Trophoblast cell (in vitro differentiated cells and primary cell): ENCODE data around the gene LENEP.

Source experiments
- DNase-seq, 2 donors: peaks; one replicate each; pipeline ENCODE4 v3.0.0-alpha.2; 2016
- H2AFZ ChIP-seq: 2 replicates; pipeline ENCODE4 v1.6.1; 2013; ENCODE audit warnings: low read length, moderate library complexity, mild to moderate bottlenecking; ENCODE audit not compliant: insufficient read depth, poor library complexity
- H2AK5ac ChIP-seq: 2 replicates; pipeline ENCODE4 v1.6.1; 2013; ENCODE audit warnings: mild to moderate bottlenecking, low read length
- H2BK120ac ChIP-seq: 2 replicates; pipeline ENCODE4 v1.6.1; 2013; ENCODE audit warnings: low read length, mild to moderate bottlenecking, moderate library complexity; ENCODE audit not compliant: insufficient read depth, poor library complexity
- H2BK12ac ChIP-seq: 2 replicates; pipeline ENCODE4 v1.6.1; 2013; ENCODE audit warnings: mild to moderate bottlenecking, low read length, moderate library complexity
- H2BK5ac ChIP-seq: 2 replicates; pipeline ENCODE4 v1.6.1; 2013; ENCODE audit warnings: low read length, low read depth, moderate library complexity, mild to moderate bottlenecking; ENCODE audit not compliant: poor library complexity
- H3K14ac ChIP-seq: 2 replicates; pipeline ENCODE4 v1.6.1; 2013; ENCODE audit warnings: mild to moderate bottlenecking, low read length
- H3K18ac ChIP-seq: 2 replicates; pipeline ENCODE4 v1.6.1; 2013; ENCODE audit warnings: mild to moderate bottlenecking, low read length
- H3K23ac ChIP-seq: 2 replicates; pipeline ENCODE4 v1.6.1; 2013; ENCODE audit warnings: low read length
- H3K27ac ChIP-seq: 2 replicates; pipeline ENCODE4 v1.5.1; 2013; ENCODE audit warnings: low read depth, mild to moderate bottlenecking, inconsistent platforms, low read length, moderate library complexity
- H3K27me3 ChIP-seq: 2 replicates; pipeline ENCODE4 v1.6.1; 2013; ENCODE audit warnings: inconsistent platforms, mild to moderate bottlenecking, low read length, moderate library complexity; ENCODE audit not compliant: insufficient read depth
- H3K36me3 ChIP-seq, 2 experiments: 1 replicate in 1 of 2; 2 replicates in 1 of 2; pipeline ENCODE4 v1.6.1; 2013; ENCODE audit warnings: low read length in 2 of 2, mild to moderate bottlenecking in 2 of 2, moderate library complexity in 1 of 2; ENCODE audit not compliant: insufficient read depth in 2 of 2, control insufficient read depth in 1 of 2
- H3K4ac ChIP-seq: 2 replicates; pipeline ENCODE4 v1.6.1; 2013; ENCODE audit warnings: low read depth, mild to moderate bottlenecking, low read length, moderate library complexity
- H3K4me1 ChIP-seq, 2 experiments: 1 replicate in 1 of 2; 2 replicates in 1 of 2; pipeline ENCODE4 v1.6.1; 2013; ENCODE audit warnings: low read length in 2 of 2, mild to moderate bottlenecking in 2 of 2, moderate library complexity in 1 of 2; ENCODE audit not compliant: insufficient read depth in 2 of 2, control insufficient read depth in 1 of 2
- H3K4me2 ChIP-seq: 2 replicates; pipeline ENCODE4 v1.6.1; 2013; ENCODE audit warnings: inconsistent platforms, mild to moderate bottlenecking, low read length, moderate library complexity
- H3K4me3 ChIP-seq: 2 replicates; pipeline ENCODE4 v1.5.1; 2013; ENCODE audit warnings: mild to moderate bottlenecking, low read depth, low read length, inconsistent platforms
- H3K79me1 ChIP-seq: one replicate; pipeline ENCODE4 v1.6.1; 2013; ENCODE audit warnings: low read length
- H3K79me2 ChIP-seq: 2 replicates; pipeline ENCODE4 v1.6.1; 2013; ENCODE audit warnings: low read length, mild to moderate bottlenecking; ENCODE audit not compliant: control insufficient read depth, insufficient read depth, poor library complexity
- H3K9ac ChIP-seq: 2 replicates; pipeline ENCODE4 v1.6.1; 2013; ENCODE audit warnings: mild to moderate bottlenecking, low read length
- H3K9me3 ChIP-seq: 2 replicates; pipeline ENCODE4 v1.6.1; 2013; ENCODE audit warnings: low read depth, mild to moderate bottlenecking, control low read depth, inconsistent platforms, low read length; ENCODE audit not compliant: insufficient read depth
- H4K12ac ChIP-seq: 2 replicates; pipeline ENCODE4 v1.6.1; 2013; ENCODE audit warnings: low read depth, mild to moderate bottlenecking, low read length, moderate library complexity
- H4K8ac ChIP-seq: 2 replicates; pipeline ENCODE4 v1.6.1; 2013; ENCODE audit warnings: low read depth, mild to moderate bottlenecking, low read length, moderate library complexity
- H4K91ac ChIP-seq: one replicate; pipeline ENCODE4 v1.6.1; 2013; ENCODE audit warnings: low read depth, mild to moderate bottlenecking, low read length, moderate library complexity
- WGBS: extraction: QIAGEN DNeasy Blood & Tissue Kit; methylation state at CpG from one replicate; pipeline ENCODE4 v1.1.7; 2013; ENCODE audit warnings: missing lambda C conversion rate; ENCODE audit not compliant: insufficient read length, insufficient coverage; ENCODE audit errors: extremely low coverage; 5-methylcytosine and 5-hydroxymethylcytosine counted together

The LENEP gene

GRCh38 chr1:154962795-154963330 lies 30.5 kb upstream of the LENEP start:
- no CpG with 5 or more reads among the region's 6 CpGs for WGBS
- Histone ChIP-seq H4K8ac (no peak overlapping the region), H4K12ac (no peak overlapping the region), H3K9ac (no peak overlapping the region), H3K14ac (no peak overlapping the region), H3K4me3 (no peak overlapping the region), H3K4me2 (no peak overlapping the region), H3K79me1 (peaks cover 13% of the 10 kb centered on the region), H3K18ac (no peak overlapping the region), H2AFZ (no peak overlapping the region), H2BK12ac (no peak overlapping the region), H3K27ac (no peak overlapping the region), H4K91ac (no peak overlapping the region), H3K4ac (no peak overlapping the region), H3K23ac (no peak overlapping the region), H3K79me2 (peaks cover 9% of the 10 kb centered on the region), H3K36me3 (peaks cover 53 to 67% of the 10 kb centered on the region in 2 experiments), H2AK5ac (no peak overlapping the region), H3K9me3 (peaks cover 2% of the 10 kb centered on the region), H3K4me1 (peaks cover 16% of the 10 kb centered on the region in 2 experiments), H2BK5ac (no peak overlapping the region), H3K27me3 (no peaks in the 10 kb centered on the region), H2BK120ac (no peak overlapping the region)
- no peak for DNase-seq

- no peak overlapping the region for H2BK120ac ChIP-seq
- no peak overlapping the region for H3K23ac ChIP-seq
- no CpG with 5 or more reads among the region's 8 CpGs for WGBS
- H2AK5ac ChIP-seq = no peak overlapping the region
- no peak overlapping the region for H3K4ac ChIP-seq
- peaks cover 13% of the 10 kb centered on the region for H3K79me1 ChIP-seq
- H2BK5ac ChIP-seq = no peak overlapping the region
- no peak for DNase-seq
- H3K14ac ChIP-seq = no peak overlapping the region
- H3K27ac ChIP-seq = no peak overlapping the region
- no peak overlapping the region for H4K91ac ChIP-seq
- no peaks in the 10 kb centered on the region for H3K27me3 ChIP-seq
- no peak overlapping the region for H3K18ac ChIP-seq
- no peak overlapping the region for H4K8ac ChIP-seq
- H3K79me2 ChIP-seq = peaks cover 9% of the 10 kb centered on the region
- peaks cover 22 to 23% of the 10 kb centered on the region in 2 experiments for H3K4me1 ChIP-seq
- H2BK12ac ChIP-seq = no peak overlapping the region
- no peak overlapping the region for H3K4me3 ChIP-seq
- peaks cover 2% of the 10 kb centered on the region for H3K9me3 ChIP-seq
- H3K9ac ChIP-seq = no peak overlapping the region
- peaks cover 58 to 69% of the 10 kb centered on the region in 2 experiments for H3K36me3 ChIP-seq
- H2AFZ ChIP-seq = no peak overlapping the region
- H3K4me2 ChIP-seq = no peak overlapping the region
- no peak overlapping the region for H4K12ac ChIP-seq
Observed at GRCh38 chr1:154963643-154964042, 29.7 kb upstream of the LENEP start.

DNA sequence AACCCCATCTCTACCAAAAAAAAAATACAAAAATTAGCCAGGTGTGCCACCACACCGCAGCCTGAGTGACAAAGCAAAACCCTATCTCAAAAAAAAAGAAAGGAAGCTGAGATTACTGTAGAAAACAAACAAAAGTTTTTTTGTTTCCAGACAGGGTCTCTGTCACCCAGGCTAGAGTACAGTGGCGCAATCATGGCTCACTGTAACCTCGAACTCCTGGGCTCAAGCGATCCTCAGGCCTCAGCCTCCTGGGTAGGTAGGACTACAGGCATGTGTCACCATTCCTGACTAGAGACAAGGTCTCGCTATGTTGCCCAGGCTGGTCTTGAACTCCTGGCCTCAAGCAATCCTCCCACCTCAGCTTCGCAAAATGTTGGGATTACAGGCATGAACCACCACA lies 29.0 kb upstream of the LENEP start:
- no peak overlapping the region for H3K14ac ChIP-seq
- H4K91ac ChIP-seq = no peak overlapping the region
- H3K79me1 ChIP-seq = peaks cover 13% of the 10 kb centered on the region
- H3K79me2 ChIP-seq = peaks cover 15% of the 10 kb centered on the region
- no peak overlapping the region for H2AFZ ChIP-seq
- H4K12ac ChIP-seq = no peak overlapping the region
- H3K23ac ChIP-seq = no peak overlapping the region
- WGBS = no CpG with 5 or more reads among the region's 6 CpGs
- H3K36me3 ChIP-seq = peaks cover 58 to 62% of the 10 kb centered on the region in 2 experiments
- H3K4me1 ChIP-seq = peaks cover 29 to 30% of the 10 kb centered on the region in 2 experiments
- no peak overlapping the region for H3K27ac ChIP-seq
- no peak overlapping the region for H2BK5ac ChIP-seq
- no peak overlapping the region for H3K4ac ChIP-seq
- no peak for DNase-seq
- H3K4me2 ChIP-seq = no peak overlapping the region
- H3K18ac ChIP-seq = no peak overlapping the region
- no peaks in the 10 kb centered on the region for H3K27me3 ChIP-seq
- H3K9ac ChIP-seq = no peak overlapping the region
- no peak overlapping the region for H4K8ac ChIP-seq
- no peak overlapping the region for H2BK12ac ChIP-seq
- H3K4me3 ChIP-seq = no peak overlapping the region
- H3K9me3 ChIP-seq = peaks cover 2% of the 10 kb centered on the region
- H2AK5ac ChIP-seq = no peak overlapping the region
- H2BK120ac ChIP-seq = no peak overlapping the region

- no peak overlapping the region for H4K91ac ChIP-seq
- no peak overlapping the region for H2BK120ac ChIP-seq
- peaks cover 23% of the 10 kb centered on the region for H3K79me2 ChIP-seq
- H3K4ac ChIP-seq = no peak overlapping the region
- H4K8ac ChIP-seq = no peak overlapping the region
- no peak overlapping the region for H2BK12ac ChIP-seq
- peaks cover 37 to 40% of the 10 kb centered on the region in 2 experiments for H3K4me1 ChIP-seq
- no peak overlapping the region for H3K27ac ChIP-seq
- no peak overlapping the region for H2AFZ ChIP-seq
- no peak overlapping the region for H2AK5ac ChIP-seq
- H3K9ac ChIP-seq = no peak overlapping the region
- H3K14ac ChIP-seq = no peak overlapping the region
- H2BK5ac ChIP-seq = no peak overlapping the region
- no peaks in the 10 kb centered on the region for H3K27me3 ChIP-seq
- H3K36me3 ChIP-seq = peaks cover 54 to 57% of the 10 kb centered on the region in 2 experiments
- peaks cover 2% of the 10 kb centered on the region for H3K9me3 ChIP-seq
- no peak overlapping the region for H3K4me2 ChIP-seq
- H3K4me3 ChIP-seq = no peak overlapping the region
- no peak overlapping the region for H3K18ac ChIP-seq
- H3K79me1 ChIP-seq = peaks cover 23% of the 10 kb centered on the region
- no CpG with 5 or more reads among the region's 7 CpGs for WGBS
- DNase-seq = no peak
- no peak overlapping the region for H3K23ac ChIP-seq
- H4K12ac ChIP-seq = no peak overlapping the region
Observed at GRCh38 chr1:154966111-154966510, 27.3 kb upstream of the LENEP start.
